ENCODE measurements around the gene GTF3C4. TPM values are rescaled to one million over a fixed set of nuclear protein-coding genes. Genes with fewer than 3 reads are reported as not detected.
A peak's percentile ranks its signal among the peaks of the same experiment; 100 is the strongest.

Gene GTF3C4
- total RNA-seq, 1 experiment from 2014 or later, result 42.5 TPM

- no peak overlapping the region for H3K4me2 ChIP-seq (ENCODE audit: insufficient read depth, insufficient read length, low read length)
- H4K5ac ChIP-seq (ENCODE audit: insufficient read length, low read depth, low read length), result no peak overlapping the region
- no peak overlapping the region for H3K56ac ChIP-seq (ENCODE audit: insufficient read length, low read depth, low read length)
- no peak overlapping the region for H3K4ac ChIP-seq (ENCODE audit: low read depth, low read length)
- H3K23ac ChIP-seq (ENCODE audit: insufficient read length, low read depth, low read length), result no peak overlapping the region
- H3K4me3 Mint-ChIP-seq, result no peak overlapping the region
- H3K79me1 ChIP-seq (ENCODE audit: insufficient read depth, low read depth, low read length, poor library complexity, severe bottlenecking), result no peaks in the 10 kb centered on the region
- no peak overlapping the region for H3K27ac ChIP-seq (ENCODE audit: insufficient read length, low read depth, low read length)
- H2BK20ac ChIP-seq (ENCODE audit: low read depth, low read length, poor library complexity, severe bottlenecking), result no peak overlapping the region
- no peak overlapping the region for H2AFZ ChIP-seq (ENCODE audit: low read length)
- peaks cover 6 to 10% of the 10 kb centered on the region in 2 experiments for H3K4me1 Mint-ChIP-seq
- peaks cover 18 to 49% (median 21%) of the 10 kb centered on the region in 3 experiments; a peak in 6 of 7 replicates for H3K36me3 Mint-ChIP-seq (ENCODE audit: insufficient read depth in 1 of 3, low read depth in 3 of 3)
- no peak overlapping the region for H4K8ac ChIP-seq (replicated peaks; ENCODE audit: insufficient read length, low read depth, low read length)
- no peaks in the 10 kb centered on the region for H4K20me1 ChIP-seq (ENCODE audit: control insufficient read depth, insufficient read depth, insufficient read length)
- H3K23me2 ChIP-seq (ENCODE audit: insufficient read length, low read depth, low read length, poor library complexity, severe bottlenecking), result no peaks in the 10 kb centered on the region
- no peak overlapping the region for H3K9ac ChIP-seq (ENCODE audit: extremely low read depth, insufficient read length, low read length)
- H3K14ac ChIP-seq (ENCODE audit: insufficient read depth, low read length), result no peak overlapping the region
- no peaks in the 10 kb centered on the region for H3K9me3 Mint-ChIP-seq
- TF ChIP-seq CTCF (conservative IDR thresholded peaks at IDR 0.05), result no peak
- H2BK5ac ChIP-seq (ENCODE audit: insufficient read length, low read length), result no peak overlapping the region
- no peaks in the 10 kb centered on the region for H3K4me1 ChIP-seq (ENCODE audit: insufficient read depth, low read length)
- no CpG with 5 or more reads among the region's 7 CpGs for WGBS (ENCODE audit: extremely low coverage, insufficient read length, low lambda C conversion rate)
- H3K27me3 Mint-ChIP-seq (ENCODE audit: low read depth), result no peaks in the 10 kb centered on the region
- DNase-seq, result no peak
- H3K27me3 ChIP-seq (ENCODE audit: insufficient read depth, low read length), result no peaks in the 10 kb centered on the region
- H2BK15ac ChIP-seq (ENCODE audit: low read depth, low read length), result no peak overlapping the region
- H2BK12ac ChIP-seq (ENCODE audit: insufficient read length, low read depth, low read length), result no peak overlapping the region
- peaks cover 2% of the 10 kb centered on the region; the same call in 1 of the 2 replicates for H3K79me2 ChIP-seq (ENCODE audit: insufficient read depth, low read length)
- H2BK120ac ChIP-seq (ENCODE audit: low read depth, low read length, poor library complexity, severe bottlenecking), result no peak overlapping the region
- peak overlapping the region in 1 of 3 experiments; percentile 82; a peak in 1 of 7 replicates for H3K27ac Mint-ChIP-seq
- no peaks in the 10 kb centered on the region for H3K9me3 ChIP-seq (ENCODE audit: control insufficient read depth, low read depth, low read length)
- H3K18ac ChIP-seq (ENCODE audit: insufficient read length, low read depth, low read length), result no peak overlapping the region
- no peak overlapping the region for H2AK5ac ChIP-seq (ENCODE audit: insufficient read length, low read length)
- H4K91ac ChIP-seq (ENCODE audit: insufficient read length, low read depth, low read length), result no peak overlapping the region
- no peak overlapping the region for H3T11ph ChIP-seq (ENCODE audit: low read length)
Measured at GRCh38 chr9:132632413-132633129, 37.7 kb upstream of the GTF3C4 start.

Data from H9 (cell line).